Gastrocnemius medialis (tissue), 4 donors: ENCODE results near the gene PCBP1. TPM values are rescaled to one million over a fixed set of nuclear protein-coding genes. Genes with fewer than 3 reads are reported as not detected.

Source experiments
- ATAC-seq, 2 donors: fragments of 150-250 bp; one replicate each; pipeline ENCODE4 v1.9.1; 2016
- DNase-seq, 2 donors: peaks; one replicate each; pipeline ENCODE4 v3.0.0-alpha.2; 2019
- H3K27ac ChIP-seq, 4 donors: fragments of 200-600 bp; sonication (generic); 1 replicate in 1 of 4; 2 replicates in 3 of 4; pipeline ENCODE4 v1.5.1; 2016 to 2018; ENCODE audit warnings: mild to moderate bottlenecking in 2 of 4, moderate library complexity in 1 of 4
- H3K27me3 ChIP-seq, 3 donors: fragments of 200-600 bp; sonication (generic) in 2 of 3; 1 replicate in 1 of 3; 2 replicates in 2 of 3; pipeline versions ENCODE4 v1.5.1 to v1.6.0; 2016 to 2019; ENCODE audit warnings: mild to moderate bottlenecking in 1 of 3, moderate library complexity in 1 of 3
- H3K36me3 ChIP-seq, 2 donors: fragments of 200-600 bp; sonication (generic) in 1 of 2; one replicate each; pipeline ENCODE4 v1.5.1; 2017 to 2018
- H3K4me1 ChIP-seq, 2 donors: fragments of 200-600 bp; sonication (generic) in 1 of 2; one replicate each; pipeline ENCODE4 v1.5.1; 2016 to 2017; ENCODE audit warnings: mild to moderate bottlenecking in 2 of 2
- H3K4me3 ChIP-seq, 4 donors: fragments of 200-600 bp; sonication (generic) in 3 of 4; 1 replicate in 1 of 4; 2 replicates in 3 of 4; pipeline ENCODE4 v1.5.1; 2016 to 2019; ENCODE audit warnings: mild to moderate bottlenecking in 2 of 4
- H3K9me3 ChIP-seq, 3 donors: fragments of 200-600 bp; sonication (generic) in 2 of 3; 1 replicate in 1 of 3; 2 replicates in 2 of 3; pipeline ENCODE4 v1.5.1; 2016 to 2019
- CTCF ChIP-seq, 5 experiments: fragments of 450-650 bp in 3 of 5; fragments of 200-600 bp in 2 of 5; sonication (generic) in 2 of 5; IDR thresholded peaks in 4 of 5; conservative IDR thresholded peaks in 1 of 5; 1 replicate in 4 of 5; 2 replicates in 1 of 5; pipeline ENCODE4 v1.5.1; 2016 to 2019; ENCODE audit warnings: antibody characterized with exemption in 5 of 5, mild to moderate bottlenecking in 3 of 5, moderate library complexity in 3 of 5
- POLR2A ChIP-seq, 2 donors: fragments of 450-650 bp; IDR thresholded peaks; one replicate each; pipeline ENCODE4 v1.6.1; 2017; ENCODE audit warnings: antibody characterized with exemption in 2 of 2, mild to moderate bottlenecking in 2 of 2, moderate library complexity in 2 of 2
- in situ Hi-C, 4 donors: fragments of 200-750 bp; cut with MboI; loops; one replicate each; pipeline versions ENCODE4 v1.15.0 to v1.8.0; 2017; ENCODE audit warnings: low sequenced_read_pairs in 4 of 4
- intact Hi-C: fragments of 100-400 bp; cut with DNase I; formaldehyde crosslinking; loops from one replicate; pipeline ENCODE4 v1.15.1; 2023; ENCODE audit warnings: low total_unique reads
- total RNA-seq, 4 donors: library from RNA; depleted of rRNA; stranded (reverse); fragments of >200 nt; gene quantifications; one replicate each; pipeline versions ENCODE4 v1.1.0 to v1.2.3, GENCODE V29; 2016

Gene PCBP1
- total RNA-seq, 4 donors from 2014 or later, result 178 to 296 (median 262) TPM

- no peak for ATAC-seq
- H3K27me3 ChIP-seq, result no peaks in the 10 kb centered on the region
- no peak overlapping the region for H3K4me3 ChIP-seq
- in situ Hi-C loops, result no loop called here
- peaks cover 15 to 24% of the 10 kb centered on the region in 2 donors for H3K4me1 ChIP-seq
- intact Hi-C loops, result no loop called here
- no peak for TF ChIP-seq POLR2A (IDR thresholded peaks at IDR 0.05)
- no peak for DNase-seq
- H3K27ac ChIP-seq, result peak overlapping the region in 2 of 4 donors; percentile 11 to 34
- H3K36me3 ChIP-seq, result peaks cover 0 to 67% of the 10 kb centered on the region in 2 donors
- H3K9me3 ChIP-seq, result no peaks in the 10 kb centered on the region
Observed at GRCh38 chr2:70081221-70081620, 6.1 kb upstream of the PCBP1 start.

GRCh38 chr2:70083344-70084156 is 3.7 kb upstream of the PCBP1 start:
- H3K36me3 ChIP-seq, result peaks cover 0 to 49% of the 10 kb centered on the region in 2 donors
- peaks cover 15 to 24% of the 10 kb centered on the region in 2 donors for H3K4me1 ChIP-seq
- peak overlapping the region; percentile 27 to 100 (median 98) for H3K27ac ChIP-seq
- ATAC-seq (no peak), DNase-seq (no peak)
- no peak overlapping the region for H3K4me3 ChIP-seq
- intact Hi-C loops (loop anchor here (2.0 kb wide), 1 partner anchor 13 kb away; no protein-coding TSS in a partner anchor), in situ Hi-C loops (no loop called here)
- no peak for TF ChIP-seq CTCF (IDR thresholded peaks at IDR 0.05 in 4 of 5, conservative IDR thresholded peaks at IDR 0.05 in 1 of 5)
- TF ChIP-seq POLR2A (IDR thresholded peaks at IDR 0.05), result no peak
- no peaks in the 10 kb centered on the region for H3K27me3 ChIP-seq
- H3K9me3 ChIP-seq, result no peaks in the 10 kb centered on the region

- intact Hi-C loops (loop anchor here (2.0 to 5.0 kb wide), 3 partner anchors 14 to 207 kb away; partner anchors contain the start of genes SNRPG and TIA1), in situ Hi-C loops (no loop called here)
- no peaks in the 10 kb centered on the region for H3K9me3 ChIP-seq
- peaks cover 0 to 37% of the 10 kb centered on the region in 2 donors for H3K36me3 ChIP-seq
- TF ChIP-seq CTCF (IDR thresholded peaks at IDR 0.05 in 4 of 5, conservative IDR thresholded peaks at IDR 0.05 in 1 of 5) (no peak), POLR2A (IDR thresholded peaks at IDR 0.05) (peak; percentile 46 to 56)
- DNase-seq (peak; percentile 64 to 79), ATAC-seq (peak in 1 of 2 donors; percentile 20)
- H3K4me3 ChIP-seq, result peak overlapping the region; percentile 65 to 94 (median 81)
- no peaks in the 10 kb centered on the region for H3K27me3 ChIP-seq
- peaks cover 26 to 29% of the 10 kb centered on the region in 2 donors for H3K4me1 ChIP-seq
- H3K27ac ChIP-seq, result peak overlapping the region; percentile 98 to 100 (median 98)
Observed at GRCh38 chr2:70084973-70085710, 2.1 kb upstream of the PCBP1 start.

DNA sequence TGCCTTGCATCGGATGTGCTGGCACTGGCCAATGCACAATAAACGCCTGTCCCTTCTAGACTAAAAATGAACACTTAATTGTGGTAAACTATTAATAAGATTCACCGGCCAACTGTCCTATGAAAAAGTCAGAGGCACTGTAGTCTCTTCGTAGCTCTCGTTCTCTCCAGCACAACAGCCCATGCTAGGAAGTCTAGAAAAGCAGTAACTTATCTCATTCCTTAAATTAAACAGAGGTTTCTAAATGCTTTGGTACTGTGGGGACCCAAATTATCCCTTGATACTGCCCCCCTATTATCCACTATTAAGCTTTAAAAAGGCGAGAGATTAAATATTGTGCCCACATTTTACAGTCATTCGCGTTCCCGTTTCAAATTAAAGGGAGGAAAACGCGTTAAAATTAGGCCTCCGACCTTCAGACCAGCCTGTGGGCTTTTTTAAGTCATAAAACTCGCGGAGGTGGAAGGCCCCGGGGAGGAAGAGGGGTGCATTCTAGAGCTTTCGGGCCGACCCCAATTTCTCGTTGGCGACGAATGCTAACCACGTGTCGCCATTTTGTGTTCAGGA is 1.5 kb upstream of the PCBP1 start:
- in situ Hi-C loops, result no loop called here
- Histone ChIP-seq H3K27ac (peak overlapping the region; percentile 98 to 100 (median 98)), H3K27me3 (no peaks in the 10 kb centered on the region), H3K9me3 (no peaks in the 10 kb centered on the region), H3K36me3 (peaks cover 0 to 33% of the 10 kb centered on the region in 2 donors), H3K4me1 (peaks cover 30 to 34% of the 10 kb centered on the region in 2 donors), H3K4me3 (peak overlapping the region; percentile 65 to 94 (median 81))
- TF ChIP-seq POLR2A (IDR thresholded peaks at IDR 0.05) (no peak), CTCF (IDR thresholded peaks at IDR 0.05 in 4 of 5, conservative IDR thresholded peaks at IDR 0.05 in 1 of 5) (no peak)
- DNase-seq (no peak), ATAC-seq (no peak)
- intact Hi-C loops, result loop anchor here (1.0 to 5.0 kb wide), 5 partner anchors 15 to 207 kb away; partner anchors contain the start of genes C2orf42, SNRPG and TIA1
